Muscle of leg (tissue), 11 donors: ENCODE results near the gene PRR3. TPM values are rescaled to one million over a fixed set of nuclear protein-coding genes. Genes with fewer than 3 reads are reported as not detected.
A peak's percentile ranks its signal among the peaks of the same experiment; 100 is the strongest.

Experiments
- DNase-seq: peaks from one replicate; pipeline ENCODE4 v3.0.0; 2013
- H3K27ac ChIP-seq: one replicate; pipeline ENCODE4 v1.5.1; 2013; ENCODE audit warnings: mild to moderate bottlenecking, low read length, control low read depth
- H3K27me3 ChIP-seq: one replicate; pipeline ENCODE4 v1.6.1; 2013; ENCODE audit warnings: low read length; ENCODE audit not compliant: control insufficient read depth, insufficient read depth
- H3K36me3 ChIP-seq: one replicate; pipeline ENCODE4 v1.6.1; 2013; ENCODE audit warnings: low read length; ENCODE audit not compliant: control insufficient read depth, insufficient read depth
- H3K4me1 ChIP-seq: one replicate; pipeline ENCODE4 v1.6.1; 2013; ENCODE audit warnings: low read length; ENCODE audit not compliant: control insufficient read depth, insufficient read depth
- H3K4me3 ChIP-seq: one replicate; pipeline ENCODE4 v1.5.1; 2013; ENCODE audit warnings: low read length, control low read depth
- H3K9me3 ChIP-seq: replicated peaks from 2 replicates; pipeline ENCODE4 v1.6.1; 2013; ENCODE audit warnings: low read depth, low read length; ENCODE audit not compliant: control insufficient read depth
- WGBS: methylation state at CpG from one replicate; pipeline ENCODE4 v1.1.5; 2013; ENCODE audit warnings: missing lambda C conversion rate; ENCODE audit not compliant: insufficient coverage; 5-methylcytosine and 5-hydroxymethylcytosine counted together
- polyA plus RNA-seq, 8 donors: library from polyadenylated mRNA; unstranded; fragments of 120-200 nt; gene quantifications; one replicate each; pipeline versions ENCODE4 v1.2.1 to v1.2.3, GENCODE V29; 2013; ENCODE audit warnings: inconsistent platforms in 1 of 8, low replicate concordance in 1 of 8; ENCODE audit not compliant: insufficient read length in 8 of 8, insufficient read depth in 1 of 8
- total RNA-seq: library from RNA; stranded (reverse); fragments of 120-200 nt; gene quantifications from one replicate; pipeline ENCODE4 v1.2.4, GENCODE V29; 2013

Gene PRR3
- total and polyA plus RNA-seq, 9 donors = 10.7 to 25.3 (median 21.9) TPM

GRCh38 chr6:30610065-30610464 lies 53.0 kb downstream of the PRR3 start:
- Histone ChIP-seq H3K4me3 (no peak overlapping the region), H3K4me1 (peaks cover 16% of the 10 kb centered on the region), H3K27ac (no peak overlapping the region), H3K36me3 (peaks cover 49% of the 10 kb centered on the region), H3K27me3 (no peaks in the 10 kb centered on the region), H3K9me3 (no peaks in the 10 kb centered on the region)
- DNase-seq = no peak
- WGBS = 89% methylated on average over 2 of the region's 4 CpGs

DNA sequence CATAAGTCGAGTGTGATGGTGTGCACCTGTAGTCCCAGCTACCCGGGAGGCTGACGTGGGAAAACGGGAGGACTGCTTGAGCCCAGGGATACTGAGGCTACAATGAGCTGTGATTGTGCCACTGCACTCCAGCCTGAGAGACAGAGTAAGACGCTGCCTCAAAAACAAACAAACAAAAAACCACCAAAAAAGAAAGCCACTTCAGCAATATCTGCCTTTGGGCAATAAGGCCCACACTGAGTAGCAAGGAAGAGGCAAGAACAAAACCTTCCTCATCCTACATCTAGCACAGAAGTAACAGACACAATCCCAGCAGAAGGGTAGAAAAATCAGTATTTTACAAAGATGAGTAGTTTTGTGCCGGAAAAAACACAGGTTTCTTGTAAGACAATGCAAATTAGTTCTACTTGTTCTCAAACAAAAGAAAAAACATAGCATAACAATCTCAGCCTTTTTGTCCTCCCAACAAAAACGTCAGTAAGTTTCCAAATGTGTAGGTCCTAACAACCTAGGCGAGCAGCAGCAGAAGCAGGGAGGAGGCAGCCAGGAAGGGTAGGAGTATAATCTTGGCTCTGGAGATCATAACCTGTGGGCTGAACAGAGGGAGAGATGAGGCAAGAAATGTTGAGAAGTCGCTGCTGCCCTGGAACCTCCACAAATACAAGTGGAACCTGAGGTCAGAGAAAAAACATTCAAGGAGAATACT lies 54.2 kb downstream of the PRR3 start:
- no peak for DNase-seq
- WGBS = 76% methylated on average over 4 of the region's 9 CpGs
- H3K9me3 ChIP-seq = no peaks in the 10 kb centered on the region
- peaks cover 43% of the 10 kb centered on the region for H3K36me3 ChIP-seq
- no peak overlapping the region for H3K27ac ChIP-seq
- no peak overlapping the region for H3K4me3 ChIP-seq
- H3K27me3 ChIP-seq = no peaks in the 10 kb centered on the region
- H3K4me1 ChIP-seq = peaks cover 16% of the 10 kb centered on the region

- Histone ChIP-seq H3K27me3 (no peaks in the 10 kb centered on the region), H3K4me1 (peaks cover 16% of the 10 kb centered on the region), H3K27ac (no peak overlapping the region), H3K9me3 (no peaks in the 10 kb centered on the region), H3K36me3 (peaks cover 44% of the 10 kb centered on the region), H3K4me3 (no peak overlapping the region)
- no CpG with 5 or more reads among the region's 2 CpGs for WGBS
- no peak for DNase-seq
These were observed 54.7 kb downstream of the PRR3 start for GRCh38 chr6:30611856-30612194.

DNA sequence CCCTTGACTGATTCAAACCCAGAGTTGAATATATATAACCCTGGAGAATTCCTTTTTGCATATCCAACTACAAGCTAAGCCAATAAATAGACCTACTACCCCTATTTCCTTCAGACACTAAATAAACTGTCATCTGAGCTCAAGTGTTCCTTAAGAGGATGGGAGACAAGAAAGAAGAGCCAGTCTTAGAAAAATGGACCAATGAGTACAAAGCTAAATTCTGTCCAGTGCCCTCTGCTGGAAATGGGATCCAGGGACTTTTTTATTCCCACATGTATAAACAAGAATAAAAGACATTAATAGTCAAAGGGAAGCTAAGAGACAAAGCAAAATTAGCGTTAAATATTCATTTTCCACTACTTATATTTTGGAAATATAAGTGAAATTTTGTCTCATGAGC lies 55.1 kb downstream of the PRR3 start:
- Histone ChIP-seq H3K36me3 (peaks cover 46% of the 10 kb centered on the region), H3K4me1 (peaks cover 16% of the 10 kb centered on the region)
- no peak for DNase-seq

DNA sequence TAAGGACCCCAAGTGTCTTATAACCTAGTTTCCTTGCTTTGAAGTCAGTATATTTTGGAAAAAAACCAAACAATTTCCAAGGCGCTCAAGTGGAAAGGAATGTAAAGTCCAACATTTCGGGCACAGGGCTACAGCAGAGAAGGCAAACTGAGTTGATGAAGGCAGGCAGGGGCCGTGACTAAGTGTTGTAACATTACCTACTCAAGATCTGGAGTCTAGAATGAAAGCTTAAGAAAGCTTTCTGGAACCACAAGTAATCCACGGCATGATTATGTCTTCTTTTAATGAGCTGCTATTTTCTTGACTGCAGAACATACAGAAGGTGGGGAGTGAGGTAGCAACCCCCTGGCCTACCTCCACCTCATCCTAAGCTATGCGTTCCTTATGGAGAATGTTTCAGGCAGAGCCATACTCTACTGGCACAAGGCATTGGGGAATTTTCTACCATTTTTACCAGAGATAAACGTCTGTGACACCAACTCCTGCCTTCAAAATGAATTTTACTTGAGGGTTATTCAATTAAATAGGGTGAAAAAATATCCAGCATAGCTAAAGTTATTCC lies 55.7 kb downstream of the PRR3 start:
- Histone ChIP-seq H3K27ac (peak overlapping the region; percentile 15), H3K36me3 (peaks cover 43% of the 10 kb centered on the region), H3K4me1 (peaks cover 16% of the 10 kb centered on the region)

More for the DNA sequence above, 55.1 kb downstream of the PRR3 start:
- Histone ChIP-seq H3K4me3 (no peak overlapping the region), H3K9me3 (no peaks in the 10 kb centered on the region), H3K27me3 (no peaks in the 10 kb centered on the region), H3K27ac (no peak overlapping the region)
- WGBS = no CpG with 5 or more reads among the region's 1 CpG

More for the DNA sequence above, 55.7 kb downstream of the PRR3 start:
- no peak for DNase-seq
- WGBS = 80% methylated on average over 1 of the region's 6 CpGs
- Histone ChIP-seq H3K27me3 (no peaks in the 10 kb centered on the region), H3K9me3 (no peaks in the 10 kb centered on the region), H3K4me3 (no peak overlapping the region)

Other genes starting within 250 kb of the PRR3 start
- gene TRIM39, start 230.4 kb upstream of the PRR3 start, total RNA-seq = 7.4 TPM
- 1 to 10 TPM; 6.5 to 8.7 (median 7.3) TPM for gene TRIM39, start 230.4 kb upstream of the PRR3 start, polyA plus RNA-seq
- 22.3 TPM for gene RPP21, start 212.1 kb upstream of the PRR3 start, total RNA-seq
- gene RPP21, start 212.1 kb upstream of the PRR3 start, polyA plus RNA-seq = 10 to 100 TPM; 19.4 to 23.8 (median 22.2) TPM
- gene HLA-E, start 67.8 kb upstream of the PRR3 start, total RNA-seq = 73.6 TPM
- 10 to 100 TPM; 61.7 to 89.2 (median 77.8) TPM for gene HLA-E, start 67.8 kb upstream of the PRR3 start, polyA plus RNA-seq
- gene GNL1, start 806 bp upstream of the PRR3 start, total RNA-seq = 38.0 TPM
- 10 to 100 TPM; 53.6 to 80.4 (median 60.2) TPM for gene GNL1, start 806 bp upstream of the PRR3 start, polyA plus RNA-seq
- 26.6 TPM for gene ABCF1, start 14.1 kb downstream of the PRR3 start, total RNA-seq
- 10 to 100 TPM; 43.8 to 56.1 (median 51.0) TPM for gene ABCF1, start 14.1 kb downstream of the PRR3 start, polyA plus RNA-seq
- gene PPP1R10, start 59.9 kb downstream of the PRR3 start, total RNA-seq = 25.7 TPM
- gene PPP1R10, start 59.9 kb downstream of the PRR3 start, polyA plus RNA-seq = 10 to 100 TPM; 22.4 to 32.7 (median 30.0) TPM
- 64.3 TPM for gene MRPS18B, start 60.5 kb downstream of the PRR3 start, total RNA-seq
- 10 to 100 TPM; 49.6 to 64.4 (median 57.2) TPM for gene MRPS18B, start 60.5 kb downstream of the PRR3 start, polyA plus RNA-seq
- 5.6 TPM for gene ATAT1, start 69.6 kb downstream of the PRR3 start, total RNA-seq
- 10 to 100 TPM; 14.5 to 27.4 (median 21.1) TPM for gene ATAT1, start 69.6 kb downstream of the PRR3 start, polyA plus RNA-seq
- 5.8 TPM for gene C6orf136, start 89.8 kb downstream of the PRR3 start, total RNA-seq
- 10 to 100 TPM in 5 of 8 donors, 1 to 10 TPM in 3; 8.6 to 16.5 (median 12.6) TPM for gene C6orf136, start 89.8 kb downstream of the PRR3 start, polyA plus RNA-seq
- 18.6 TPM for gene DHX16, start 115.7 kb downstream of the PRR3 start, total RNA-seq
- 10 to 100 TPM; 22.1 to 29.1 (median 24.5) TPM for gene DHX16, start 115.7 kb downstream of the PRR3 start, polyA plus RNA-seq
- gene PPP1R18, start 129.3 kb downstream of the PRR3 start, total RNA-seq = 19.3 TPM
- gene PPP1R18, start 129.3 kb downstream of the PRR3 start, polyA plus RNA-seq = 10 to 100 TPM; 36.8 to 54.3 (median 45.4) TPM
- gene NRM, start 133.7 kb downstream of the PRR3 start, total RNA-seq = 7.2 TPM
- gene NRM, start 133.7 kb downstream of the PRR3 start, polyA plus RNA-seq = 10 to 100 TPM; 34.4 to 49.7 (median 37.8) TPM
- gene MDC1, start 160.0 kb downstream of the PRR3 start, total RNA-seq = 9.6 TPM
- 10 to 100 TPM; 21.0 to 34.6 (median 25.5) TPM for gene MDC1, start 160.0 kb downstream of the PRR3 start, polyA plus RNA-seq
- gene TUBB, start 163.1 kb downstream of the PRR3 start, total RNA-seq = 403 TPM
- gene TUBB, start 163.1 kb downstream of the PRR3 start, polyA plus RNA-seq = 1,000 to 10,000 TPM in 3 of 8 donors, 100 to 1,000 TPM in 5; 686 to 1,098 (median 967) TPM
- 84.5 TPM for gene FLOT1, start 185.4 kb downstream of the PRR3 start, total RNA-seq
- 100 to 1,000 TPM in 6 of 8 donors, 10 to 100 TPM in 2; 94.9 to 113 (median 107) TPM for gene FLOT1, start 185.4 kb downstream of the PRR3 start, polyA plus RNA-seq
- gene IER3, start 187.3 kb downstream of the PRR3 start, total RNA-seq = 6.7 TPM
- 10 to 100 TPM in 6 of 8 donors, 1 to 10 TPM in 2; 5.8 to 22.6 (median 12.9) TPM for gene IER3, start 187.3 kb downstream of the PRR3 start, polyA plus RNA-seq